ENCODE data around the gene CEP135. TPM values are rescaled to one million over a fixed set of nuclear protein-coding genes. Genes with fewer than 3 reads are reported as not detected.

CEP135 gene
- total RNA-seq, 1 experiment from 2014 or later: 13.9 TPM

DNA sequence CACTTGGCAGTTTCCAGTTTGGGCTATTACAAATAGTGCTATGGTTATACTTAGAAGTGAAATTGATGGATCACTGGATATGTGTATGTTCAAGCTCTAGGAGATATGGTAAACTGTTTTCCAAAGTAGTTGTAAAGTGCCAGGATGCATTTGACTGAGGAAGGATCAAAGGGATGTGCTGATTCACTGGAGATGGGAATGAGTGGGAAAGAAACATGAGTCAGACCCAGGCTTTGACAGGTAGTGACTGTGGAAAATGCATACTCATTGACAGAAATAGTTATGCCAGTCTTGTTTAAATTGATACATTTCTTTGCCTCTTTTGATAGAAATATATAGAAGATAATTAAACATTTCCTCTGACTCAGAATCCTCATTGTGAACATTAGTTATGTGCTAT lies 77.9 kb downstream of the CEP135 start:
- H3K4me1 Mint-ChIP-seq: no peaks in the 10 kb centered on the region
- peaks cover 3 to 44% (median 35%) of the 10 kb centered on the region in 3 experiments; a peak in 6 of 7 replicates for H3K36me3 Mint-ChIP-seq (ENCODE audit: insufficient read depth in 1 of 3, low read depth in 3 of 3)
- Histone ChIP-seq H4K91ac (ENCODE audit: insufficient read length, low read depth, low read length) (no peak overlapping the region), H2AK5ac (ENCODE audit: insufficient read length, low read length) (no peak overlapping the region), H4K8ac (replicated peaks; ENCODE audit: insufficient read length, low read depth, low read length) (no peak overlapping the region), H3T11ph (ENCODE audit: low read length) (no peak overlapping the region), H3K23me2 (ENCODE audit: insufficient read length, low read depth, low read length, poor library complexity, severe bottlenecking) (no peaks in the 10 kb centered on the region), H3K79me2 (ENCODE audit: insufficient read depth, low read length) (no peaks in the 10 kb centered on the region), H3K27me3 (ENCODE audit: insufficient read depth, low read length) (no peaks in the 10 kb centered on the region), H3K4ac (ENCODE audit: low read depth, low read length) (no peak overlapping the region), H3K4me2 (ENCODE audit: insufficient read depth, insufficient read length, low read length) (no peak overlapping the region), H3K9me3 (ENCODE audit: control insufficient read depth, low read depth, low read length) (no peaks in the 10 kb centered on the region), H2BK15ac (ENCODE audit: low read depth, low read length) (no peak overlapping the region), H2BK5ac (ENCODE audit: insufficient read length, low read length) (no peak overlapping the region), H3K9ac (ENCODE audit: extremely low read depth, insufficient read length, low read length) (no peak overlapping the region), H3K14ac (ENCODE audit: insufficient read depth, low read length) (no peak overlapping the region), H2BK120ac (ENCODE audit: low read depth, low read length, poor library complexity, severe bottlenecking) (no peak overlapping the region), H4K5ac (ENCODE audit: insufficient read length, low read depth, low read length) (no peak overlapping the region), H3K23ac (ENCODE audit: insufficient read length, low read depth, low read length) (no peak overlapping the region), H3K4me1 (ENCODE audit: insufficient read depth, low read length) (no peaks in the 10 kb centered on the region), H2BK20ac (ENCODE audit: low read depth, low read length, poor library complexity, severe bottlenecking) (no peak overlapping the region), H3K27ac (ENCODE audit: insufficient read length, low read depth, low read length) (no peak overlapping the region), H2BK12ac (ENCODE audit: insufficient read length, low read depth, low read length) (no peak overlapping the region), H3K18ac (ENCODE audit: insufficient read length, low read depth, low read length) (no peak overlapping the region), H3K79me1 (ENCODE audit: insufficient read depth, low read depth, low read length, poor library complexity, severe bottlenecking) (no peaks in the 10 kb centered on the region), H4K20me1 (ENCODE audit: control insufficient read depth, insufficient read depth, insufficient read length) (no peaks in the 10 kb centered on the region), H3K56ac (ENCODE audit: insufficient read length, low read depth, low read length) (no peak overlapping the region), H2AFZ (ENCODE audit: low read length) (no peak overlapping the region)
- H3K4me3 Mint-ChIP-seq: no peak overlapping the region
- TF ChIP-seq, protein P1, sequence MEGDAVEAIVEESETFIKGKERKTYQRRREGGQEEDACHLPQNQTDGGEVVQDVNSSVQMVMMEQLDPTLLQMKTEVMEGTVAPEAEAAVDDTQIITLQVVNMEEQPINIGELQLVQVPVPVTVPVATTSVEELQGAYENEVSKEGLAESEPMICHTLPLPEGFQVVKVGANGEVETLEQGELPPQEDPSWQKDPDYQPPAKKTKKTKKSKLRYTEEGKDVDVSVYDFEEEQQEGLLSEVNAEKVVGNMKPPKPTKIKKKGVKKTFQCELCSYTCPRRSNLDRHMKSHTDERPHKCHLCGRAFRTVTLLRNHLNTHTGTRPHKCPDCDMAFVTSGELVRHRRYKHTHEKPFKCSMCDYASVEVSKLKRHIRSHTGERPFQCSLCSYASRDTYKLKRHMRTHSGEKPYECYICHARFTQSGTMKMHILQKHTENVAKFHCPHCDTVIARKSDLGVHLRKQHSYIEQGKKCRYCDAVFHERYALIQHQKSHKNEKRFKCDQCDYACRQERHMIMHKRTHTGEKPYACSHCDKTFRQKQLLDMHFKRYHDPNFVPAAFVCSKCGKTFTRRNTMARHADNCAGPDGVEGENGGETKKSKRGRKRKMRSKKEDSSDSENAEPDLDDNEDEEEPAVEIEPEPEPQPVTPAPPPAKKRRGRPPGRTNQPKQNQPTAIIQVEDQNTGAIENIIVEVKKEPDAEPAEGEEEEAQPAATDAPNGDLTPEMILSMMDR (conservative IDR thresholded peaks at IDR 0.05): no peak
- H3K9me3 Mint-ChIP-seq: no peaks in the 10 kb centered on the region
- no peaks in the 10 kb centered on the region for H3K27me3 Mint-ChIP-seq (ENCODE audit: low read depth)
- no peak for DNase-seq
- H3K27ac Mint-ChIP-seq: no peak overlapping the region

All from H9 (cell line).